GM12892 (cell line): ENCODE measurements around the gene CNTNAP2.

ENCODE experiments used
- DNase-seq: peaks from one replicate; pipeline ENCODE4 v3.0.0; 2011; ENCODE audit not compliant: insufficient read length
- FAIRE-seq: peaks from 2 replicates; lab custom pipeline; 2011; peaks lifted over from hg19 to GRCh38; lab: Jason Lieb, UNC
- POLR2A ChIP-seq: IDR thresholded peaks from 2 replicates; pipeline ENCODE4 v1.6.1; 2011; ENCODE audit warnings: low read depth, low read length, control low read depth
- POLR2AphosphoS5 ChIP-seq: IDR thresholded peaks from 2 replicates; pipeline ENCODE4 v1.6.1; 2011; ENCODE audit warnings: low read depth, low read length, control low read depth
- TAF1 ChIP-seq: IDR thresholded peaks from 2 replicates; pipeline ENCODE4 v1.6.1; 2011; ENCODE audit warnings: low read depth, mild to moderate bottlenecking, control low read depth, low read length, borderline replicate concordance

The CNTNAP2 gene

GRCh38 chr7:147412782-147413556 is 1296.4 kb downstream of the CNTNAP2 start:
- no peak for TF ChIP-seq TAF1
- TF ChIP-seq POLR2AphosphoS5, result no peak
- no peak for TF ChIP-seq POLR2A
- FAIRE-seq (no peak), DNase-seq (no peak)

GRCh38 chr7:147413557-147413870 is 1296.9 kb downstream of the CNTNAP2 start:
- TF ChIP-seq TAF1, result no peak
- no peak for TF ChIP-seq POLR2A
- TF ChIP-seq POLR2AphosphoS5, result no peak
- DNase-seq (no peak), FAIRE-seq (no peak)

- no peak for FAIRE-seq
- TF ChIP-seq POLR2AphosphoS5, result no peak
- TF ChIP-seq TAF1, result no peak
- no peak for TF ChIP-seq POLR2A
- DNase-seq, result no peak
Observed at GRCh38 chr7:147415991-147416390, 1299.4 kb downstream of the CNTNAP2 start.

- no peak for DNase-seq
- TF ChIP-seq TAF1 (no peak), POLR2AphosphoS5 (no peak), POLR2A (no peak)
Observed at GRCh38 chr7:147418966-147419365, 1302.4 kb downstream of the CNTNAP2 start.

GRCh38 chr7:147423875-147424274 is 1307.3 kb downstream of the CNTNAP2 start:
- DNase-seq (no peak), FAIRE-seq (no peak)
- TF ChIP-seq POLR2A (no peak), TAF1 (no peak), POLR2AphosphoS5 (no peak)

More at GRCh38 chr7:147418966-147419365, 1302.4 kb downstream of the CNTNAP2 start:
- FAIRE-seq, result no peak

- DNase-seq (no peak), FAIRE-seq (no peak)
- TF ChIP-seq POLR2A, result no peak
- no peak for TF ChIP-seq POLR2AphosphoS5
Observed at GRCh38 chr7:147428075-147428474, 1311.5 kb downstream of the CNTNAP2 start.

GRCh38 chr7:147429961-147430360 is 1313.4 kb downstream of the CNTNAP2 start:
- DNase-seq, result no peak
- FAIRE-seq, result no peak
- TF ChIP-seq POLR2AphosphoS5 (no peak), TAF1 (no peak), POLR2A (no peak)

GRCh38 chr7:147432079-147432478 is 1315.5 kb downstream of the CNTNAP2 start:
- no peak for TF ChIP-seq TAF1
- no peak for TF ChIP-seq POLR2A
- no peak for TF ChIP-seq POLR2AphosphoS5
- DNase-seq, result no peak
- FAIRE-seq, result no peak

- FAIRE-seq (no peak), DNase-seq (no peak)
- no peak for TF ChIP-seq POLR2AphosphoS5
- TF ChIP-seq TAF1, result no peak
- TF ChIP-seq POLR2A, result no peak
Observed at GRCh38 chr7:147432576-147432975, 1316.0 kb downstream of the CNTNAP2 start.

- FAIRE-seq (no peak), DNase-seq (no peak)
Observed at GRCh38 chr7:147436718-147437117, 1320.1 kb downstream of the CNTNAP2 start.

GRCh38 chr7:147438216-147438615 is 1321.6 kb downstream of the CNTNAP2 start:
- TF ChIP-seq POLR2A (no peak), POLR2AphosphoS5 (no peak), TAF1 (no peak)
- no peak for FAIRE-seq
- no peak for DNase-seq

More at GRCh38 chr7:147436718-147437117, 1320.1 kb downstream of the CNTNAP2 start:
- TF ChIP-seq TAF1 (no peak), POLR2A (no peak), POLR2AphosphoS5 (no peak)

- DNase-seq (no peak), FAIRE-seq (no peak)
- TF ChIP-seq TAF1, result no peak
- TF ChIP-seq POLR2A, result no peak
- no peak for TF ChIP-seq POLR2AphosphoS5
Observed at GRCh38 chr7:147443942-147444341, 1327.3 kb downstream of the CNTNAP2 start.

- no peak for DNase-seq
- no peak for FAIRE-seq
- TF ChIP-seq TAF1 (no peak), POLR2AphosphoS5 (no peak), POLR2A (no peak)
Observed at GRCh38 chr7:147452816-147453215, 1336.2 kb downstream of the CNTNAP2 start.

GRCh38 chr7:147465223-147465622 is 1348.6 kb downstream of the CNTNAP2 start:
- FAIRE-seq, result no peak
- TF ChIP-seq POLR2A (no peak), TAF1 (no peak), POLR2AphosphoS5 (no peak)
- DNase-seq, result no peak
